Bronchial epithelial cell (primary cell): ENCODE data around the gene SPINT2. TPM values are rescaled to one million over a fixed set of nuclear protein-coding genes. Genes with fewer than 3 reads are reported as not detected.

Source experiments
- DNase-seq: peaks from one replicate; pipeline ENCODE4 v3.0.0-alpha.2; 2010; ENCODE audit warnings: low read depth
- FAIRE-seq: peaks from 2 replicates; lab custom pipeline; 2011; peaks lifted over from hg19 to GRCh38; lab: Jason Lieb, UNC
- H3K27me3 ChIP-seq: 2 replicates; pipeline ENCODE4 v1.5.1; 2011; ENCODE audit warnings: low read length; ENCODE audit not compliant: control insufficient read depth, insufficient read depth
- H3K36me3 ChIP-seq: 2 replicates; pipeline ENCODE4 v1.5.1; 2011; ENCODE audit warnings: low read length; ENCODE audit not compliant: control insufficient read depth, insufficient read depth
- H3K4me3 ChIP-seq: 2 replicates; pipeline ENCODE4 v1.5.1; 2011; ENCODE audit warnings: mild to moderate bottlenecking, low read depth, low read length, control low read depth
- CTCF ChIP-seq: IDR thresholded peaks from 2 replicates; pipeline ENCODE4 v1.5.1; 2011; ENCODE audit warnings: mild to moderate bottlenecking, moderate library complexity, low read length, control low read depth, inconsistent platforms; ENCODE audit not compliant: insufficient read depth, severe bottlenecking
- total RNA-seq: library from RNA; depleted of rRNA; stranded (reverse); fragments of >200 nt; gene quantifications from 2 replicates; pipeline ENCODE4 v1.2.1, GENCODE V29; 2014

SPINT2 gene
- total RNA-seq, 1 donor from 2014 or later: 1,057 TPM

- TF ChIP-seq CTCF: no peak
- FAIRE-seq (no peak), DNase-seq (peak; percentile 80)
- Histone ChIP-seq H3K4me3 (peak overlapping the region; percentile 98), H3K36me3 (no peaks in the 10 kb centered on the region), H3K27me3 (no peaks in the 10 kb centered on the region)
Measured at GRCh38 chr19:38263689-38264485, 486 bp upstream of the SPINT2 start.

GRCh38 chr19:38265213-38265861, 964 bp downstream of the SPINT2 start:
- TF ChIP-seq CTCF: no peak
- FAIRE-seq (no peak), DNase-seq (peak; percentile 71)
- H3K36me3 ChIP-seq: peaks cover under 1% of the 10 kb centered on the region
- H3K4me3 ChIP-seq: peak overlapping the region; percentile 98
- H3K27me3 ChIP-seq: no peaks in the 10 kb centered on the region

- DNase-seq (peak; percentile 58), FAIRE-seq (no peak)
- TF ChIP-seq CTCF: no peak
- H3K4me3 ChIP-seq: peak overlapping the region; percentile 98
- H3K36me3 ChIP-seq: peaks cover 3% of the 10 kb centered on the region
- H3K27me3 ChIP-seq: no peaks in the 10 kb centered on the region
Measured at GRCh38 chr19:38265921-38266429, 1.6 kb downstream of the SPINT2 start.

- H3K36me3 ChIP-seq: peaks cover 3% of the 10 kb centered on the region
- peak overlapping the region; percentile 98 for H3K4me3 ChIP-seq
- FAIRE-seq: peak; percentile 7
- peak; percentile 82 for DNase-seq
- H3K27me3 ChIP-seq: no peaks in the 10 kb centered on the region
- TF ChIP-seq CTCF: no peak
Measured at GRCh38 chr19:38266981-38267597, 2.7 kb downstream of the SPINT2 start.

GRCh38 chr19:38267761-38268483, 3.5 kb downstream of the SPINT2 start:
- DNase-seq (no peak), FAIRE-seq (no peak)
- Histone ChIP-seq H3K4me3 (peak overlapping the region; percentile 98), H3K36me3 (peaks cover 3% of the 10 kb centered on the region), H3K27me3 (no peaks in the 10 kb centered on the region)
- TF ChIP-seq CTCF: no peak
